ENCODE results near the gene NMUR2.

NMUR2 gene

GRCh38 chr5:152369298-152369697, 35.8 kb downstream of the NMUR2 start:
- DNase-seq (ENCODE audit: low read depth, low spot score), result no peak

- no peak for DNase-seq (ENCODE audit: low read depth, low spot score)
These were observed 37.5 kb downstream of the NMUR2 start for GRCh38 chr5:152367554-152367953.

GRCh38 chr5:152366716-152367115, 38.4 kb downstream of the NMUR2 start:
- no peak for DNase-seq (ENCODE audit: low read depth, low spot score)

GRCh38 chr5:152364899-152365298, 40.2 kb downstream of the NMUR2 start:
- DNase-seq (ENCODE audit: low read depth, low spot score), result no peak

- no peak for DNase-seq (ENCODE audit: low read depth, low spot score)
These were observed 40.9 kb downstream of the NMUR2 start for GRCh38 chr5:152364172-152364571.

GRCh38 chr5:152358861-152359568, 46.1 kb downstream of the NMUR2 start:
- DNase-seq (ENCODE audit: low read depth, low spot score), result no peak

GRCh38 chr5:152356506-152356905, 48.6 kb downstream of the NMUR2 start:
- no peak for DNase-seq (ENCODE audit: low read depth, low spot score)

GRCh38 chr5:152355061-152355460, 50.0 kb downstream of the NMUR2 start:
- DNase-seq (ENCODE audit: low read depth, low spot score), result no peak

- no peak for DNase-seq (ENCODE audit: low read depth, low spot score)
These were observed 52.1 kb downstream of the NMUR2 start for GRCh38 chr5:152353001-152353400.

GRCh38 chr5:152349683-152350526, 55.2 kb downstream of the NMUR2 start:
- DNase-seq (ENCODE audit: low read depth, low spot score), result peak; percentile 51

Measured in ELF-1 (cell line).